ENCODE measurements around the gene NCCRP1. TPM values are rescaled to one million over a fixed set of nuclear protein-coding genes. Genes with fewer than 3 reads are reported as not detected.

Gene NCCRP1, protein sequence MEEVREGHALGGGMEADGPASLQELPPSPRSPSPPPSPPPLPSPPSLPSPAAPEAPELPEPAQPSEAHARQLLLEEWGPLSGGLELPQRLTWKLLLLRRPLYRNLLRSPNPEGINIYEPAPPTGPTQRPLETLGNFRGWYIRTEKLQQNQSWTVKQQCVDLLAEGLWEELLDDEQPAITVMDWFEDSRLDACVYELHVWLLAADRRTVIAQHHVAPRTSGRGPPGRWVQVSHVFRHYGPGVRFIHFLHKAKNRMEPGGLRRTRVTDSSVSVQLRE
- total RNA-seq: not detected in 2 replicates
- not detected for polyA plus RNA-seq (2012)

DNA sequence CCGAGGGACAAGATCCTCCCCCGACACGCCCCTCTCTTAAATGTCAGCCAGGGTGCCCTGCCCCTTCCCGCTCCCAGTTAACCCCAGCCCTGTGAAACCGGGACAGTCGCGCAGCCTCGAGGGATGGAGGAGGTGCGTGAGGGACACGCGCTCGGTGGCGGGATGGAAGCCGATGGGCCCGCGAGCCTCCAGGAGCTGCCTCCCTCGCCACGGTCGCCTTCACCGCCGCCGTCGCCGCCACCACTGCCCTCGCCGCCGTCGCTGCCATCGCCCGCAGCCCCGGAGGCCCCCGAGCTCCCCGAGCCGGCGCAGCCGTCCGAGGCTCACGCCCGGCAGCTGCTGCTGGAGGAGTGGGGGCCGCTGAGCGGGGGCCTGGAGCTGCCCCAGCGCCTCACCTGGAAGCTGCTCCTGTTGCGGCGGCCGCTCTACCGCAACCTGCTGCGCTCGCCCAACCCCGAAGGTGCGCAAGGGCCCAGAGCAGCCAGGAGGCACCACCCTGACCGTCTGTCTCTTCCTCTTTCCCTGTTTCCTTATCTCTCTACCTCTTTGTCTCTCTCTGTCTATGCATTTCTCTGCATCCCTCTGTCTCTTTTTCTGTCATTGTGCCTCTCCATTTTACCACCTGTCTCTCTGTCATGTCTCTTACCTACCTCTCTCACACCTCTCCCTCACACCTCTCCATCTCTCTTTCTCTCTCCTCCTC lies at the start of gene NCCRP1:
TSS of gene NCCRP1 (plus strand) at position 105 of the 703 bp plus-strand sequence. CDS start at position 124, 19 bp downstream.
- DNase-seq (ENCODE audit: low read depth): no peak

DNA sequence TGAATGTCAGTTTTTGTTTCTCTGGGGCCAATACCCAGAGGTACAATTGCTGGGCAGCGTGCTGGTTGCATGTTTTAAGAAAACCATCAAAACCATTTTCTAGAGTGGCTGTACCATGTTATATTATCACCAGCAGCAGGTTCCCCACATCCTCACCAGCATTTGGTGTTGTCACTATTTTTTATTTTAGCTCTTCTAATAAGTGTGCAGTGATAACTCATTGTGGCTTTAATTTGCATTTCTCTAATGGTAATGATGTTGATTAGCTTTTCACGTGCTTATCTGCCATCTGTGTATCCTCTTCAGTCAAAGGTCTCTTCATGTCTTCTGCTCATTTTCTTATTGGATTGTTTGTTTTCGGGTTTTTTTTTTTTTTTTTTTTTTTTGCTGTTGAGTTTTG lies 49.3 kb upstream of the NCCRP1 start:
- DNase-seq (ENCODE audit: low read depth): no peak

DNA sequence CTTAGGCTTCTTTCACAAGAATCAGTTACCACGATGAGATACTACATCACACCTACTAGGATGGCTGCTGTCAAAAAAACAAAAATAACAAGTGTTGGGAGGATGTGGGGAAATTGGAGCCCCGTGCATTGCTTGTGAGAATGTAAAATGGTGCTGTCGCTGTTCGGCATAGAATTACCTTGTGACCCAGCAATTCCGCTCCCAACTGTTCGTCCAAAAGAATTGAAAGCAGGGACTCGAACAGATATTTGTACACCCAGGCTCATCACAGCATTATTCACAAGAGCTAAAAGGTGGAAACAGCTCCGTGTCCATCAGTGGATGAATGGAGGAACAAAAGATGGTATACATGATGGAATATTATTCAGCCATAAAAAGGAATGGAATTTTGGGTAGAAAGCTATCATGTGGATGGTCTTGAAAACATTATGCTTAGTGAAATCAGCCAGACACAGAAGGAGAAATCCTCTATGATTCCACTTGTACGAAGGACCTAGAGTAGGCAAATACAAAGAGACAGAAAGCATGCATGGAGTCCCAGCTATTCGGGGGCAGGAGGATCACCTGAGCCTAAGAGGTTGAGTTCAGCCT lies 47.7 kb upstream of the NCCRP1 start:
- no peak for DNase-seq (ENCODE audit: low read depth)

GRCh38 chr19:39150235-39150634 lies 46.5 kb upstream of the NCCRP1 start:
- no peak for DNase-seq (ENCODE audit: low read depth)

- DNase-seq (ENCODE audit: low read depth): peak; percentile 23
Observed at GRCh38 chr19:39150807-39151600, 45.8 kb upstream of the NCCRP1 start.

- no peak for DNase-seq (ENCODE audit: low read depth)
Observed at GRCh38 chr19:39152066-39152465, 44.7 kb upstream of the NCCRP1 start.

GRCh38 chr19:39154100-39154628 lies 42.6 kb upstream of the NCCRP1 start:
- DNase-seq (ENCODE audit: low read depth): no peak

- DNase-seq (ENCODE audit: low read depth): no peak
Observed at GRCh38 chr19:39154629-39155100, 42.1 kb upstream of the NCCRP1 start.

- no peak for DNase-seq (ENCODE audit: low read depth)
Observed at GRCh38 chr19:39155114-39155700, 41.6 kb upstream of the NCCRP1 start.

- DNase-seq (ENCODE audit: low read depth): no peak
Observed at GRCh38 chr19:39155741-39156140, 41.0 kb upstream of the NCCRP1 start.

DNA sequence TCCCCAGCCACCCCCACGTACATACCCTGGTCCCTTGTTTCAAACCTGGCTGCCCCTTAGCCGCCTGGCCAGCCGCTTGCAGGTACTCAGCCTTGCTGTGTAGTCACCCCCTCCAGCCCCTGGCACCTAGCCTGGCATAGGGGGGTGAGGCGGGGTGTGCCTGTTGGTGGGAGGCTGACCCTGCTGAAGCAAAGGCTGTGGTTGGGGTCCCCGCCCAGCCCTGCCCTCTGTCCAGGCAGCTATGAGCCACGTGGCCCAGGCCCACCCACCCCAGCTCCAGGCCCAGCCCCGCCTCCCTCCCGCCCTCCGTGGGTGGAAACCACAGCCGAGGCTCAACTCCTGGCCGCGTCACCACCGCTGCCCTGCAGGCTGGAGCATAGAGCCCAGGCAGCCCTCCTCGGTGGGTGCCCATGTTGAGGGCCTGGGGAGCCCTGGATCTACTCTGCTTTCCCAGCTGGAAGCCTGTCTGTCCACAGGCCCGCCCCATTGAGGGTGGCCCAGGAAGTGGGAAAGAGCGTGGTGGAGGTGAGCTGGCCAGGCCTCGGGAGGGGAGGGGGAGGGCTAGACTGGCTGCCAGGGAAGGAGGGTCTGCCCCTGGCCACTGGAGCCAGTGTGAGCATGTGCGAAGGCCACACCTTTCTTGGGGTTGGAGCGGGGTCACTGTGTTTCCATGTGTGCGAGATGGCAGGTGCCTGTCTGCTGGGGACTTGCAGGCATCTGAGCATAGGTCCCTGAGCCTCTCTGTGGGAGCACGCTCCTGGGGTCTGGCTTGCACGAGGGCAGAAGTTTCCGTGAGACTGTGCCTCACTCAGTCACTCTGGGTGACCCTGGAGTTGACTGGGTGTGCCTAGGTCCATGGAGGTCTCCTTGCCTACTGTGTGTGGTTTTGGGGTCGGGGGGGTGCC lies 40.2 kb upstream of the NCCRP1 start:
- DNase-seq (ENCODE audit: low read depth): peak; percentile 10

DNA sequence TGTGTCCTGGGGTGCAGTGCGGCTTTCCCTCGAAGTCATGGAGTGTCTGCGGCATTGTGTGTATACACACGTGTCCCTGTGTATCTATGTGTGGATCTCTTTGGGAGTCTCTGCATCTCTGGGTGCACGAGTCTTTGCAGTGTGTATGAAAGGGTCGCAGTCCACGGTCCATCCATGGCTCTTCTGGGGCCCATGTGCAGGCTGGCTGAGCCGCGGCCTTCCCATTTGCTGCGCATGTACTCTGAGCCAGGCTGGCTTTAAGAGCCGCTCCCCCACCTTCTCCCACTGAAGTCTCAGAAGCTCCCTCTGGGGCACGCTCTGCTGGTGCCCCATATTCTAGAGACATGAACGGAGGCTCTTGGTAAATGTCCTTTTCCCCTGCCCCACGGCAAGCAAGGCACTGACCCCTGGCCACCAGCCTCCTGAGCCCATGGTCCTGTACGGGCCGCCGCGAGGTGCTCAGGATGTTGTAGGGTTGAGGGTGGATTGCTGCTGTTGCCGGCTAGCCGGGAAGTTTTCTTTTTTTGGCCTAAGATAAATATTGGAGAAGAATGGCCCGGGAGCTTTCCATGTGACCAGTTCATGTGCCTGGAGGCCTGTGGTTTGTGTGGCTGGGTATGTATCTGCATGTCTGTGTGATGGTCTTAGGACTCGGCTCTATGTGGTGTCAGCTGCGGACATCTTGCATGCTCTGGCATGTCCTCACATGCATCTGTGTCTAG lies 39.3 kb upstream of the NCCRP1 start:
- peak; percentile 41 for DNase-seq (ENCODE audit: low read depth)

GRCh38 chr19:39157997-39158389 lies 38.8 kb upstream of the NCCRP1 start:
- no peak for DNase-seq (ENCODE audit: low read depth)

DNA sequence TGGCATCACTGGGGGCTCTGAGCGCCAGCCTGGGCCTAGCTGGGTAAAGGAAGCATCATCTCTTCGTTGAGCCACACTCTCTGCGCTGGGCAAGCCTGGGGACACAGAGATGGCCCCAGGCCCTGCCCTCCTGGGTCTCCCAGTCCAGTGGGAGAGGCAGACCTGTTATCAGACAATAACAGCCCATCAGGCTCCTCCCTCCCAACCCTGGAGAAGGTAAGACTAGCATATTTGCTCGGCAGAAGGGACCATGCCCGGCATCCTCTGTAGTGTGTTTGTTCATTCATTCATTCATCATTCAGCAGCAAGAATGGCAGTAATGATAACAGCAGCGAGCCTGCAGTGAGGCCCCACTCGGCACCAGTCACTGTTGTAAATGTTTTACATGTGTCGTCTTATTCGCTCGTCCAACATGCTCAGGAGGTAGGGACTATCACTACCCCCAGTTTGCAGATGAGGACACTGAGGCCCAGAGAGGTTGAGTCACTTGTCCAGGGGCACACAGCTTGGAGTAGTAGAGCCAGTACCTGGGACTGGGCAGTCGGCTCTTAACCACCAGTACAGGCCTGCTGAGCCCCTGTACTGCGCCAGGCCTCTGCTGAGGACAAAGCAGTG lies 38.0 kb upstream of the NCCRP1 start:
- no peak for DNase-seq (ENCODE audit: low read depth)

- DNase-seq (ENCODE audit: low read depth): peak; percentile 66
Observed at GRCh38 chr19:39160523-39160861, 36.3 kb upstream of the NCCRP1 start.

GRCh38 chr19:39160889-39161672 lies 35.7 kb upstream of the NCCRP1 start:
- no peak for DNase-seq (ENCODE audit: low read depth)

- no peak for DNase-seq (ENCODE audit: low read depth)
Observed at GRCh38 chr19:39162441-39163043, 34.2 kb upstream of the NCCRP1 start.

- DNase-seq (ENCODE audit: low read depth): no peak
Observed at GRCh38 chr19:39163621-39164020, 33.1 kb upstream of the NCCRP1 start.
